ENCODE measurements around the gene ST6GALNAC5. TPM values are rescaled to one million over a fixed set of nuclear protein-coding genes. Genes with fewer than 3 reads are reported as not detected.

Gene ST6GALNAC5
- total and polyA plus RNA-seq, 2 experiments from 2014 or later = 5.1 to 12.2 TPM

GRCh38 chr1:76942549-76942948, 75.3 kb downstream of the ST6GALNAC5 start:
- H3K9me2 ChIP-seq (ENCODE audit: insufficient read depth) = no peaks in the 10 kb centered on the region
- in situ Hi-C loops (cut with MboI) = no loop called here
- peaks cover 33% of the 10 kb centered on the region for H3F3A ChIP-seq (ENCODE audit: insufficient read depth)
- no peak overlapping the region for H2AFZ ChIP-seq
- no peak overlapping the region for H3K9ac ChIP-seq
- H3K27me3 ChIP-seq (replicated peaks; ENCODE audit: insufficient read depth) = no peaks in the 10 kb centered on the region
- TF ChIP-seq EZH2 (IDR thresholded peaks at IDR 0.05; ENCODE audit: insufficient read depth, poor library complexity, severe bottlenecking) (no peak), EZH2phosphoT487 (IDR thresholded peaks at IDR 0.05; ENCODE audit: insufficient read depth, low read depth) (no peak)
- peak; percentile 83 for DNase-seq
- no peaks in the 10 kb centered on the region for H3K9me3 ChIP-seq (ENCODE audit: low read depth)
- peaks cover 47% of the 10 kb centered on the region for H3K4me1 ChIP-seq (ENCODE audit: insufficient read depth)
- 9 to 11% methylated on average over 2 of the region's 2 CpGs for WGBS, 2 experiments (ENCODE audit: low coverage in 1 of 2, low lambda C conversion rate in 2 of 2, missing lambda C conversion rate in 2 of 2)
- H3K79me2 ChIP-seq (ENCODE audit: insufficient read depth) = no peaks in the 10 kb centered on the region
- no peak overlapping the region for H3K4me2 ChIP-seq (ENCODE audit: unreplicated experiment)
- H3K4me3 ChIP-seq = no peak overlapping the region
- H3K27ac ChIP-seq = peak overlapping the region; percentile 29; the same call in 1 of the 2 replicates
- no peaks in the 10 kb centered on the region for H3K36me3 ChIP-seq (ENCODE audit: low read depth)
- no peaks in the 10 kb centered on the region for H4K20me1 ChIP-seq (ENCODE audit: insufficient read depth)

- WGBS, 2 experiments (ENCODE audit: low coverage in 1 of 2, low lambda C conversion rate in 2 of 2, missing lambda C conversion rate in 2 of 2) = 92 to 94% methylated on average over 2 of the region's 2 CpGs
- H3K4me2 ChIP-seq (ENCODE audit: unreplicated experiment) = no peak overlapping the region
These were observed 77.7 kb downstream of the ST6GALNAC5 start for GRCh38 chr1:76944942-76945341.

GRCh38 chr1:76948846-76949245, 81.6 kb downstream of the ST6GALNAC5 start:
- no peaks in the 10 kb centered on the region for H4K20me1 ChIP-seq (ENCODE audit: insufficient read depth)
- no peaks in the 10 kb centered on the region for H3K36me3 ChIP-seq (ENCODE audit: low read depth)
- H3F3A ChIP-seq (ENCODE audit: insufficient read depth) = peaks cover 36% of the 10 kb centered on the region
- H3K9me3 ChIP-seq (ENCODE audit: low read depth) = no peaks in the 10 kb centered on the region
- H3K4me1 ChIP-seq (ENCODE audit: insufficient read depth) = peaks cover 48% of the 10 kb centered on the region
- no peak overlapping the region for H3K4me3 ChIP-seq
- H3K79me2 ChIP-seq (ENCODE audit: insufficient read depth) = no peaks in the 10 kb centered on the region
- DNase-seq = peak; percentile 8
- H2AFZ ChIP-seq = no peak overlapping the region
- peak overlapping the region; percentile 41 for H3K9ac ChIP-seq
- TF ChIP-seq EZH2phosphoT487 (IDR thresholded peaks at IDR 0.05; ENCODE audit: insufficient read depth, low read depth) (no peak), EZH2 (IDR thresholded peaks at IDR 0.05; ENCODE audit: insufficient read depth, poor library complexity, severe bottlenecking) (no peak)
- no peaks in the 10 kb centered on the region for H3K27me3 ChIP-seq (replicated peaks; ENCODE audit: insufficient read depth)
- peak overlapping the region; percentile 33 for H3K4me2 ChIP-seq (ENCODE audit: unreplicated experiment)
- H3K9me2 ChIP-seq (ENCODE audit: insufficient read depth) = no peaks in the 10 kb centered on the region
- in situ Hi-C loops (cut with MboI) = no loop called here
- H3K27ac ChIP-seq = peak overlapping the region; percentile 74

More at GRCh38 chr1:76944942-76945341, 77.7 kb downstream of the ST6GALNAC5 start:
- H3K27me3 ChIP-seq (replicated peaks; ENCODE audit: insufficient read depth) = no peaks in the 10 kb centered on the region
- H3F3A ChIP-seq (ENCODE audit: insufficient read depth) = peaks cover 42% of the 10 kb centered on the region
- no peaks in the 10 kb centered on the region for H3K79me2 ChIP-seq (ENCODE audit: insufficient read depth)
- no peaks in the 10 kb centered on the region for H3K36me3 ChIP-seq (ENCODE audit: low read depth)
- H3K4me1 ChIP-seq (ENCODE audit: insufficient read depth) = peaks cover 49% of the 10 kb centered on the region
- TF ChIP-seq EZH2 (IDR thresholded peaks at IDR 0.05; ENCODE audit: insufficient read depth, poor library complexity, severe bottlenecking) = no peak
- no peak for TF ChIP-seq EZH2phosphoT487 (IDR thresholded peaks at IDR 0.05; ENCODE audit: insufficient read depth, low read depth)
- no peaks in the 10 kb centered on the region for H4K20me1 ChIP-seq (ENCODE audit: insufficient read depth)
- H3K27ac ChIP-seq = 0 out of 2 replicates have a peak overlapping the region, but pooled peaks have one; percentile 21
- H3K4me3 ChIP-seq = no peak overlapping the region
- in situ Hi-C loops (cut with MboI) = no loop called here
- H3K9me3 ChIP-seq (ENCODE audit: low read depth) = no peaks in the 10 kb centered on the region
- H2AFZ ChIP-seq = no peak overlapping the region
- H3K9me2 ChIP-seq (ENCODE audit: insufficient read depth) = no peaks in the 10 kb centered on the region
- peak; percentile 5 for DNase-seq
- H3K9ac ChIP-seq = no peak overlapping the region

DNA sequence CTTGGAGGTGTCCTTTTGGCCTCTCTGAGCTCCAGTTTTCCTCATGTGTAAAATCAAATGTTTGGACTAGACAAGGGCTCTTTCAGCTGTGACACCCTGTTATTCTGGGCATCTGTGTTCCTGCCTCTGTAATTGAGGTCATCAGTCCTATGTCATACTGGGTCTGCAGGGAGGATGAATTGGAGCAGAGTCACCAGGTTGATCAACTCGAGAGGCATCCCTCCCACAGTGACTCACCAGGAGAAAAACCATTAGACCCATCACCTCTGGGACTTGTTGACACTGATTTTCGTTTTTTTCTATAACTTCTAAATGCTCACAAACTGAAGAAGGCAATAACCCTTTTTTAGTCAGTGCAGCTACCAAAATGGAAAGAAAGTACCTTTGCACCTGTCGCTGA, 82.2 kb downstream of the ST6GALNAC5 start:
- H3K27me3 ChIP-seq (replicated peaks; ENCODE audit: insufficient read depth) = no peaks in the 10 kb centered on the region
- H3K9ac ChIP-seq = peak overlapping the region; percentile 41
- no peaks in the 10 kb centered on the region for H3K79me2 ChIP-seq (ENCODE audit: insufficient read depth)
- H3K4me3 ChIP-seq = no peak overlapping the region
- in situ Hi-C loops (cut with MboI) = no loop called here
- peaks cover 42% of the 10 kb centered on the region for H3K4me1 ChIP-seq (ENCODE audit: insufficient read depth)
- no peaks in the 10 kb centered on the region for H4K20me1 ChIP-seq (ENCODE audit: insufficient read depth)
- H3K9me2 ChIP-seq (ENCODE audit: insufficient read depth) = no peaks in the 10 kb centered on the region
- 16 to 18% methylated on average over 3 of the region's 3 CpGs for WGBS, 2 experiments (ENCODE audit: low coverage in 1 of 2, low lambda C conversion rate in 2 of 2, missing lambda C conversion rate in 2 of 2)
- no peaks in the 10 kb centered on the region for H3K36me3 ChIP-seq (ENCODE audit: low read depth)
- DNase-seq = peak; percentile 92
- TF ChIP-seq EZH2 (IDR thresholded peaks at IDR 0.05; ENCODE audit: insufficient read depth, poor library complexity, severe bottlenecking) = no peak
- no peak for TF ChIP-seq EZH2phosphoT487 (IDR thresholded peaks at IDR 0.05; ENCODE audit: insufficient read depth, low read depth)
- no peak overlapping the region for H2AFZ ChIP-seq
- peaks cover 29% of the 10 kb centered on the region for H3F3A ChIP-seq (ENCODE audit: insufficient read depth)
- no peaks in the 10 kb centered on the region for H3K9me3 ChIP-seq (ENCODE audit: low read depth)
- peak overlapping the region; percentile 51 for H3K4me2 ChIP-seq (ENCODE audit: unreplicated experiment)
- H3K27ac ChIP-seq = peak overlapping the region; percentile 74

DNA sequence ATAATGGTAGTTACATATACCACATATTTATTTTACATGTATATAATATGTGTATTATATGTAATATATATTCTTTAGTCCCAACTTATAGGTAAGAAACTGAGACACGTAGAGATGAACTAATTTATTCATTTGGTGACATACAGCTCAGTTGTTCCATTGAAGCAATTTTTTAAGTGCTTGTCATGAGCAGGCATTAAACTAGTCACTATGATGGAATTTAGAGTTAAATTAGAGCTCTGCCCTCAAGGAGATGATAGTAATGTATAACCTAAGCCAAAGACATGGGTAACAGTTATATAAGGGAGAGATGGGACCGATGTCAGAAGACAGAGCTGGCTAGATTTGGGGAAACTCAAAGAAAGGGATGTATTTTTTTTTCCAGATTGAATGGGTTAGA, 83.0 kb downstream of the ST6GALNAC5 start:
- Histone ChIP-seq H3K9me3 (ENCODE audit: low read depth) (no peaks in the 10 kb centered on the region), H3F3A (ENCODE audit: insufficient read depth) (peaks cover 29% of the 10 kb centered on the region), H3K4me2 (ENCODE audit: unreplicated experiment) (peak overlapping the region; percentile 51), H3K36me3 (ENCODE audit: low read depth) (no peaks in the 10 kb centered on the region), H3K9me2 (ENCODE audit: insufficient read depth) (no peaks in the 10 kb centered on the region), H3K27ac (peak overlapping the region; percentile 68), H3K27me3 (replicated peaks; ENCODE audit: insufficient read depth) (no peaks in the 10 kb centered on the region), H3K9ac (no peak overlapping the region), H3K4me3 (no peak overlapping the region), H3K79me2 (ENCODE audit: insufficient read depth) (no peaks in the 10 kb centered on the region), H2AFZ (no peak overlapping the region), H4K20me1 (ENCODE audit: insufficient read depth) (no peaks in the 10 kb centered on the region), H3K4me1 (ENCODE audit: insufficient read depth) (peaks cover 36% of the 10 kb centered on the region)
- in situ Hi-C loops (cut with MboI) = no loop called here
- TF ChIP-seq EZH2phosphoT487 (IDR thresholded peaks at IDR 0.05; ENCODE audit: insufficient read depth, low read depth) = no peak
- WGBS, 2 experiments (ENCODE audit: low coverage in 1 of 2, low lambda C conversion rate in 2 of 2, missing lambda C conversion rate in 2 of 2) = 33 to 36% methylated on average over 2 of the region's 2 CpGs
- DNase-seq = peak; percentile 75
